ENCODE measurements around the gene PAPPA.

GRCh38 chr9:116349684-116350083 is 196.1 kb downstream of the PAPPA start:
- TF ChIP-seq POLR2A (IDR thresholded peaks at IDR 0.05; ENCODE audit: low read length) (no peak), GATA1 (IDR thresholded peaks at IDR 0.05; ENCODE audit: low read depth, low read length) (no peak)
